GM10266 (cell line): ENCODE results near the gene MAP3K14.

Experiments
- DNase-seq: peaks from one replicate; pipeline ENCODE4 v3.0.0; 2012; ENCODE audit errors: extremely low spot score
- TF ChIP-seq, protein P1 (sequence below): IDR thresholded peaks from 2 replicates; pipeline ENCODE4 v1.5.1; 2012; ENCODE audit warnings: mild to moderate bottlenecking, low read depth; ENCODE audit not compliant: control insufficient read depth, insufficient read depth; ENCODE audit errors: missing control alignments

The MAP3K14 gene

DNA sequence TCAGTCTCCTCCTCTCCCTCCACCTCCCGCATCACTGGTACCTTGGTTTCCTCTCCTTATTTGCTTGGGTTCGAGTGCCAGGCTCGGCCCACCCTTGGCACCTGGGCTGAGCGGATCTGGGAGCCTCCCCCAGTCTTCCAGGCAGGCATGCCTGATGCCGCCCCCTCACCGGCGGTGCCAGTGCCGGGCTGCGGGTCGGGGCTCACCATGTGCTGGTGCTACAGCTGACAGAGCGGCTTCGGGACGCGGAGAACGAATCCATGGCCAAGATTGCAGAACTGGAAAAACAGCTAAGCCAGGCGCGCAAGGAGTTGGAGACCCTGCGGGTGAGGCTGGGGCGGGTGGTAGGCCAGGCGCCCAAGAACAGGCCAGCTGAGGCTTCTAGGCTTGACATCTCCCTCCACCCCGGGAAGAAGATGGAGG lies 75.9 kb downstream of the MAP3K14 start:
- DNase-seq = no peak
- TF ChIP-seq, protein P1, sequence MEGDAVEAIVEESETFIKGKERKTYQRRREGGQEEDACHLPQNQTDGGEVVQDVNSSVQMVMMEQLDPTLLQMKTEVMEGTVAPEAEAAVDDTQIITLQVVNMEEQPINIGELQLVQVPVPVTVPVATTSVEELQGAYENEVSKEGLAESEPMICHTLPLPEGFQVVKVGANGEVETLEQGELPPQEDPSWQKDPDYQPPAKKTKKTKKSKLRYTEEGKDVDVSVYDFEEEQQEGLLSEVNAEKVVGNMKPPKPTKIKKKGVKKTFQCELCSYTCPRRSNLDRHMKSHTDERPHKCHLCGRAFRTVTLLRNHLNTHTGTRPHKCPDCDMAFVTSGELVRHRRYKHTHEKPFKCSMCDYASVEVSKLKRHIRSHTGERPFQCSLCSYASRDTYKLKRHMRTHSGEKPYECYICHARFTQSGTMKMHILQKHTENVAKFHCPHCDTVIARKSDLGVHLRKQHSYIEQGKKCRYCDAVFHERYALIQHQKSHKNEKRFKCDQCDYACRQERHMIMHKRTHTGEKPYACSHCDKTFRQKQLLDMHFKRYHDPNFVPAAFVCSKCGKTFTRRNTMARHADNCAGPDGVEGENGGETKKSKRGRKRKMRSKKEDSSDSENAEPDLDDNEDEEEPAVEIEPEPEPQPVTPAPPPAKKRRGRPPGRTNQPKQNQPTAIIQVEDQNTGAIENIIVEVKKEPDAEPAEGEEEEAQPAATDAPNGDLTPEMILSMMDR = no peak

DNA sequence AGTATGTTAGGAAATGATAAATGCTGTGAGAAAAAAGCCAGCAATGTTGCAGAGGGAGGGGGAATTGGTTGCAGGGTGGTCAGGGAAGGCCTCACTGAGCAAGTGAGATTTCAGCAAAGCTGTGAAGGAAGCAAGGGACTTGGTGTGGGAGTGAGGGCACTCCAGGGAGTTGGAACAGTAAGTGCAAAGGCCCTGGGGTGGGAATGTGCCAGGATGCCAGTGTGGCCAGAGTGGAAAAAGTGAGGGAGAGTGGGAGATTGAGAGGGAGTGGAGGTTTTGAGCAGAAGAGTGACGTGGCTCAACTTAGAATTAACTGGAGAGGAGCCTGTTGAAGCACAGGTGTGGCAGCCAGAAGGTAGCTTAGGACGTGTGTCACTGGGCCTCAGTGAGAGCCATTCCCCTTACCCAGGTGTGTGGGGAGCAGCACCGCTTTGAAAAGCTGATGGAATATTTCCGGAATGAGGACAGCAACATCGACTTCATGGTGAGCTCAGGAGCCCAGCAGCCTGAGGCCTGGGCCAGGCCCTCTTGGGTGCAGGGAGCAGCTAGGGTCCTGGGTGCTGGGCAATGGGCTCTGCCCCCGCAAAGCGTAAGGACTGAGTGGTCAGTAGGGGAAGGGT lies 78.6 kb downstream of the MAP3K14 start:
- no peak for DNase-seq
- TF ChIP-seq, protein P1 = no peak

DNA sequence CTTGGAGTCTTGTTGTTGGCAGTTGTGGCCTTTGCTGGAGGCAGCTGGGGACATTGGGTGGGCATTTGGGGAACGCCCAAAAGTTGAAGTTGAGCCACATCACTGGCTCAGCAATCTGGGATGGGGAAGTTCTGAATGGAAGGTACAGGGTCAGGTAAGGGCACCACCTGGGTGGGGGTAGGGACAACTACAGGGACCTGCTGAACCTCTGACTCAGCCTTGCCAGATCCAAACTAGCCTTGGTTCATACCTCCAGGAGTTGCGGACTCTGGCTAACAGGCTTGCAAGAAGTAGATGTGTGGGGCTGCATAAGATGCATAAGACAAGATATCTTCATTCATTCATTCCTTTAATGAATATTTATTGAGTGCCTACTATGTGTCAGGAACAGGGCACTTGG lies 79.1 kb downstream of the MAP3K14 start:
- no peak for DNase-seq
- TF ChIP-seq, protein P1 = no peak

DNA sequence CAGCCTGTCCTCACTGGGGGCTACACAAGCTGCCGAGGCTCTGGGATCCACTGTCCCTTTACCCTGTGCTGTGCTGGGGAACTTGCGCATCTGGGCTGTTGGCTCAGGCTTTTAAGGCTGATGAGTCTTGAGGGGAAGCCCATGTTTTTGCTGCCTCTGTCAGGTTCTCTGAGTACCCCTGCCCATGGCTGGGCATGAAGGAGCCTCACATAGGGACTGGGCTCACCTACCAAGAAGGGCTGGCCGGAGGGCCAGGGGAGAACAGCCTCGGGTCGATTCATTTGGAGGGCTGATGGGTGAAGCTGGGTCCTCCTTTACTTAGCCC lies 80.6 kb downstream of the MAP3K14 start:
- no peak for DNase-seq
- TF ChIP-seq, protein P1 = no peak

DNA sequence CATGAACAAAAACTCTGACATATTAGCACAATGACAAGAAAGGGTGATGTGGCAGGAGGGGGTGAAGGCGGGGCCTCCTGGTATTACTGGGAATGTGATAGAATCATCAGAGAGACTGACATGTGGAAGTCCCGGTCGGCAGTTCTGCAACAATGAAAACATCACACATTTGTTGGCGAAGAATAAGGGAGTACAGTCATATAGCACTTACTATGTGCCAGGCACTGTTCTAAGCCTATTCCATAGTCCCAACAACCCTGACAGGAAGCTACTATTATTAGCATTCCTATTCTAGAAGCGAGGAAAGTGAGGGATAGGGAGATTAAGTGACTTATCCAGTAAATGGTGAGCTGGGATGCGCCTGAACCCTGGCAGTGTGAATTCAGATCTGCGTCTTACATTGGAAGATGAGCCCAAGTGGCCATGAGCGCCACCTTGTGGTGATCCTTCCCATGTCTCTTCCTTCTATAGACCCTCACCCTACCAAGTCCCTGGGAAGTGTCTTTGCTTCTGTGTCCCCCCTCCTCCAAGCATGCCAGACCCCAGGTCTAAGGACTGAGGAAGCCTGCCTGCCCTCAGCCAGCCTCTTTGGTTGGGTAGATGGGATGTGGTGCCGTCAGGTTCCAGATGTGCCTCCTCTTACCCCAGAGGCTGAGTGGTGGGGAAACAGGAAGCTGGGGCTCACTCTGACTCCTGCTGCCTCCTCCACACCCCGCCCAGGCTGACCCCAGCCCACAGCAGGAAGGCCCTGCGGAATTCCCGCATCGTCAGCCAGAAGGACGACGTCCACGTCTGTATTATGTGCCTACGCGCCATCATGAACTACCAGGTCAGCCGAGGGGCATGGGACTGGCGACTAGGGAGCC lies 81.2 kb downstream of the MAP3K14 start:
- TF ChIP-seq, protein P1 = peak; percentile 84
- peak; percentile 81 for DNase-seq

DNA sequence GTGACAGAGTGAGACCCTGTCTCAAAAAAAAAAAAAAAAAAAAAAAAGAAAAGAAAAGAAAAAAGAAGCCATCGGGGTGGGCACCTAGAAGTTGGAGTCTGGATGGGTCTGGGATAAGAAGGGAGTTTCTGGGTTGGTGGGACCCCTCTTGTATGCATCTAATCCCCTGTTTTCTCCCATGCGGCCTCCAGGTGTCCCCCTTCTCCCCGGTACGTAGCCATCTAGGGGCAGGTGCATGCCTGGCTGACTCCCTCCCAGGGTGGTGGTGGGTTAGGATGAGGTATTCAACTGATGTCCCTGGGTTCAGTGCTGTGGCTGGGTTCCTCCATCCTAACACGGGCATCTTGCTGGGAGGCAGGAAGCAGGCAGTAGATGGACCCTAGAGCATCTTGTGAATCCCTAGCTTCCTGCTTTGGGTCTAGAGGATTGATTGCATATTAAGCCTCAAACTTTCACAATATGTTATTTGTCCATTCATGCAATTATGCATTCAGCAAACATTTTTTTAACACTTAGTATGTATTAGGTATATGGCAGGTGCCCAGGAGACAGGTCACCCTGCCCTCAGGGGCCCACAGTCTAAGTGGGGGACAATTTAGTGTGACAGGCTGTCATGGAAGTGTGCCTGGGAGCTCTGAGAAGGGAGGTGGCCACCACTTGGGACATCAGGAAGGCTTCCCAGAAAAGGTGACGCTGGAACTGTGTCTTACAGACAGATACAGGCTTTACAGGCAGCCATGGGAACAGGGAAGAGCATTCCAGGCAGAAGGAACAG lies 82.0 kb downstream of the MAP3K14 start:
- peak; percentile 73 for DNase-seq
- TF ChIP-seq, protein P1 = peak; percentile 61
